Lower lobe of right lung (tissue), 2 donors: Measurements from ENCODE around the gene WDR27. TPM values are rescaled to one million over a fixed set of nuclear protein-coding genes. Genes with fewer than 3 reads are reported as not detected.
A peak's percentile ranks its signal among the peaks of the same experiment; 100 is the strongest.

Experiments used
- ATAC-seq, 2 donors: fragments of 200-7000 bp; cut with Tn5 transposase; one replicate each; pipeline ENCODE4 v1.9.1; 2020 to 2022; ENCODE audit warnings: mild to moderate bottlenecking in 2 of 2, moderate library complexity in 2 of 2
- DNase-seq: peaks from one replicate; pipeline ENCODE4 v3.0.0-alpha.2; 2020
- H3K27ac ChIP-seq: fragments of 200-600 bp; one replicate; pipeline ENCODE4 v1.8.0; 2022
- H3K27me3 ChIP-seq: fragments of 200-600 bp; one replicate; pipeline ENCODE4 v1.8.0; 2022; ENCODE audit warnings: low read depth
- H3K36me3 ChIP-seq: fragments of 200-600 bp; one replicate; pipeline ENCODE4 v1.8.0; 2022; ENCODE audit warnings: mild to moderate bottlenecking
- H3K4me1 ChIP-seq: fragments of 200-600 bp; one replicate; pipeline ENCODE4 v1.8.0; 2022
- H3K4me3 ChIP-seq: fragments of 200-600 bp; one replicate; pipeline ENCODE4 v1.8.0; 2022; ENCODE audit warnings: mild to moderate bottlenecking
- H3K9me3 ChIP-seq: fragments of 200-600 bp; one replicate; pipeline ENCODE4 v1.8.0; 2022
- CTCF ChIP-seq: fragments of 200-600 bp; IDR thresholded peaks from one replicate; pipeline ENCODE4 v1.8.0; 2022; ENCODE audit warnings: antibody characterized with exemption, mild to moderate bottlenecking
- intact Hi-C: fragments of 100-400 bp; cut with DNase I; formaldehyde crosslinking; loops from one replicate; pipeline ENCODE4 v1.11.0; 2022
- total RNA-seq: library from RNA; stranded (reverse); fragmentation: NEBNext Ultra II Directional; extraction: Animal tissue kit (Norgen Biotek cat#: 25700); gene quantifications from one replicate; pipeline ENCODE4 v1.2.1, GENCODE V29; 2021
- donor health status: DM: no; HTN: yes; CAD: no; lungs with severe emphysema.

Gene WDR27
- total RNA-seq, 1 donor from 2014 or later = 38.0 TPM

- TF ChIP-seq CTCF = no peak
- ATAC-seq = no peak
Observed at GRCh38 chr6:169530752-169531123, 171.1 kb downstream of the WDR27 start.

GRCh38 chr6:169529931-169530751 lies 171.7 kb downstream of the WDR27 start:
- intact Hi-C loops = no loop called here
- peaks cover 9% of the 10 kb centered on the region for H3K9me3 ChIP-seq
- H3K27me3 ChIP-seq = no peaks in the 10 kb centered on the region
- no peaks in the 10 kb centered on the region for H3K4me1 ChIP-seq
- DNase-seq (peak; percentile 55), ATAC-seq (peak; percentile 85)
- no peak overlapping the region for H3K4me3 ChIP-seq
- H3K27ac ChIP-seq = no peak overlapping the region
- TF ChIP-seq CTCF = no peak
- H3K36me3 ChIP-seq = no peaks in the 10 kb centered on the region

More at GRCh38 chr6:169530752-169531123, 171.1 kb downstream of the WDR27 start:
- Histone ChIP-seq H3K4me1 (no peaks in the 10 kb centered on the region), H3K9me3 (peaks cover 13% of the 10 kb centered on the region), H3K36me3 (no peaks in the 10 kb centered on the region), H3K27ac (no peak overlapping the region), H3K4me3 (no peak overlapping the region), H3K27me3 (no peaks in the 10 kb centered on the region)
- intact Hi-C loops = no loop called here
- no peak for DNase-seq

GRCh38 chr6:169528755-169529154 lies 173.1 kb downstream of the WDR27 start:
- Histone ChIP-seq H3K27me3 (no peaks in the 10 kb centered on the region), H3K27ac (no peak overlapping the region), H3K36me3 (no peaks in the 10 kb centered on the region), H3K9me3 (peaks cover 4% of the 10 kb centered on the region), H3K4me3 (no peak overlapping the region), H3K4me1 (no peaks in the 10 kb centered on the region)
- no peak for DNase-seq
- no peak for TF ChIP-seq CTCF
- no peak for ATAC-seq
- intact Hi-C loops = no loop called here

GRCh38 chr6:169527306-169527705 lies 174.5 kb downstream of the WDR27 start:
- intact Hi-C loops = no loop called here
- no peak overlapping the region for H3K27ac ChIP-seq
- no peaks in the 10 kb centered on the region for H3K36me3 ChIP-seq
- H3K4me1 ChIP-seq = no peaks in the 10 kb centered on the region
- no peak for DNase-seq
- TF ChIP-seq CTCF = no peak
- ATAC-seq = no peak
- H3K9me3 ChIP-seq = no peaks in the 10 kb centered on the region
- H3K27me3 ChIP-seq = no peaks in the 10 kb centered on the region
- no peak overlapping the region for H3K4me3 ChIP-seq

GRCh38 chr6:169521825-169522224 lies 180.0 kb downstream of the WDR27 start:
- no peak for TF ChIP-seq CTCF
- no peak for DNase-seq
- Histone ChIP-seq H3K36me3 (no peaks in the 10 kb centered on the region), H3K4me1 (no peaks in the 10 kb centered on the region), H3K4me3 (no peak overlapping the region), H3K27me3 (no peaks in the 10 kb centered on the region), H3K9me3 (peaks cover 9% of the 10 kb centered on the region), H3K27ac (no peak overlapping the region)
- intact Hi-C loops = no loop called here
- no peak for ATAC-seq
